ENCODE data around the gene ZDHHC18.

GRCh38 chr1:26829184-26829911 lies 2.9 kb downstream of the ZDHHC18 start:
- TF ChIP-seq CTCF (conservative IDR thresholded peaks at IDR 0.05 in 1 of 2, IDR thresholded peaks at IDR 0.05 in 1 of 2; ENCODE audit: extremely low read depth in 1 of 2, insufficient read depth in 1 of 2, low read depth in 1 of 2, low read length in 2 of 2) (no peak), EZH2 (IDR thresholded peaks at IDR 0.05; ENCODE audit: borderline replicate concordance, low read length) (no peak)
